HL-60 (cell line): ENCODE data around the gene DYSF.

ENCODE experiments used
- DNase-seq, 2 experiments: peaks; one replicate each; pipeline ENCODE4 v3.0.0-alpha.2; 2010 to 2020; ENCODE audit warnings: low read depth in 1 of 2, low spot score in 1 of 2
- H3K27ac ChIP-seq: fragments of 250-450 bp; sonication (Bioruptor Pico); replicated peaks from 2 replicates; pipeline ENCODE4 v1.5.1; 2020; ENCODE audit warnings: mild to moderate bottlenecking, moderate library complexity
- H3K27me3 ChIP-seq: fragments of 250-450 bp; sonication (Bioruptor Pico); 2 replicates; pipeline ENCODE4 v1.5.1; 2021; ENCODE audit warnings: mild to moderate bottlenecking, moderate library complexity; ENCODE audit not compliant: insufficient read depth, poor library complexity, severe bottlenecking
- H3K4me3 ChIP-seq: replicated peaks from 2 replicates; pipeline ENCODE4 v1.5.1; 2011; ENCODE audit warnings: mild to moderate bottlenecking, control low read depth, low read length; ENCODE audit not compliant: insufficient read depth
- GABPA ChIP-seq: IDR thresholded peaks from 2 replicates; pipeline ENCODE4 v1.6.1; 2012; ENCODE audit warnings: low read depth
- POLR2AphosphoS5 ChIP-seq: IDR thresholded peaks from 2 replicates; pipeline ENCODE4 v1.6.1; 2012; ENCODE audit warnings: low read depth
- SPI1 ChIP-seq: IDR thresholded peaks from 2 replicates; pipeline ENCODE4 v1.6.1; 2012; ENCODE audit warnings: low read depth, mild to moderate bottlenecking, borderline replicate concordance
- TF ChIP-seq, protein P1 (sequence below): IDR thresholded peaks from 2 replicates; pipeline ENCODE4 v1.6.1; 2012; ENCODE audit warnings: low read depth; ENCODE audit not compliant: insufficient replicate concordance
- TF ChIP-seq, protein P2 (sequence below): IDR thresholded peaks from one replicate; pipeline ENCODE4 v1.5.1; 2011; ENCODE audit warnings: low read length, control low read depth, inconsistent platforms; ENCODE audit not compliant: insufficient read depth

The DYSF gene

GRCh38 chr2:71602115-71602495, 148.7 kb downstream of the DYSF start:
- TF ChIP-seq, protein P1, sequence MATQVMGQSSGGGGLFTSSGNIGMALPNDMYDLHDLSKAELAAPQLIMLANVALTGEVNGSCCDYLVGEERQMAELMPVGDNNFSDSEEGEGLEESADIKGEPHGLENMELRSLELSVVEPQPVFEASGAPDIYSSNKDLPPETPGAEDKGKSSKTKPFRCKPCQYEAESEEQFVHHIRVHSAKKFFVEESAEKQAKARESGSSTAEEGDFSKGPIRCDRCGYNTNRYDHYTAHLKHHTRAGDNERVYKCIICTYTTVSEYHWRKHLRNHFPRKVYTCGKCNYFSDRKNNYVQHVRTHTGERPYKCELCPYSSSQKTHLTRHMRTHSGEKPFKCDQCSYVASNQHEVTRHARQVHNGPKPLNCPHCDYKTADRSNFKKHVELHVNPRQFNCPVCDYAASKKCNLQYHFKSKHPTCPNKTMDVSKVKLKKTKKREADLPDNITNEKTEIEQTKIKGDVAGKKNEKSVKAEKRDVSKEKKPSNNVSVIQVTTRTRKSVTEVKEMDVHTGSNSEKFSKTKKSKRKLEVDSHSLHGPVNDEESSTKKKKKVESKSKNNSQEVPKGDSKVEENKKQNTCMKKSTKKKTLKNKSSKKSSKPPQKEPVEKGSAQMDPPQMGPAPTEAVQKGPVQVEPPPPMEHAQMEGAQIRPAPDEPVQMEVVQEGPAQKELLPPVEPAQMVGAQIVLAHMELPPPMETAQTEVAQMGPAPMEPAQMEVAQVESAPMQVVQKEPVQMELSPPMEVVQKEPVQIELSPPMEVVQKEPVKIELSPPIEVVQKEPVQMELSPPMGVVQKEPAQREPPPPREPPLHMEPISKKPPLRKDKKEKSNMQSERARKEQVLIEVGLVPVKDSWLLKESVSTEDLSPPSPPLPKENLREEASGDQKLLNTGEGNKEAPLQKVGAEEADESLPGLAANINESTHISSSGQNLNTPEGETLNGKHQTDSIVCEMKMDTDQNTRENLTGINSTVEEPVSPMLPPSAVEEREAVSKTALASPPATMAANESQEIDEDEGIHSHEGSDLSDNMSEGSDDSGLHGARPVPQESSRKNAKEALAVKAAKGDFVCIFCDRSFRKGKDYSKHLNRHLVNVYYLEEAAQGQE: no peak
- TF ChIP-seq GABPA: no peak
- TF ChIP-seq SPI1: no peak
- no peak for TF ChIP-seq POLR2AphosphoS5
- TF ChIP-seq, protein P2, sequence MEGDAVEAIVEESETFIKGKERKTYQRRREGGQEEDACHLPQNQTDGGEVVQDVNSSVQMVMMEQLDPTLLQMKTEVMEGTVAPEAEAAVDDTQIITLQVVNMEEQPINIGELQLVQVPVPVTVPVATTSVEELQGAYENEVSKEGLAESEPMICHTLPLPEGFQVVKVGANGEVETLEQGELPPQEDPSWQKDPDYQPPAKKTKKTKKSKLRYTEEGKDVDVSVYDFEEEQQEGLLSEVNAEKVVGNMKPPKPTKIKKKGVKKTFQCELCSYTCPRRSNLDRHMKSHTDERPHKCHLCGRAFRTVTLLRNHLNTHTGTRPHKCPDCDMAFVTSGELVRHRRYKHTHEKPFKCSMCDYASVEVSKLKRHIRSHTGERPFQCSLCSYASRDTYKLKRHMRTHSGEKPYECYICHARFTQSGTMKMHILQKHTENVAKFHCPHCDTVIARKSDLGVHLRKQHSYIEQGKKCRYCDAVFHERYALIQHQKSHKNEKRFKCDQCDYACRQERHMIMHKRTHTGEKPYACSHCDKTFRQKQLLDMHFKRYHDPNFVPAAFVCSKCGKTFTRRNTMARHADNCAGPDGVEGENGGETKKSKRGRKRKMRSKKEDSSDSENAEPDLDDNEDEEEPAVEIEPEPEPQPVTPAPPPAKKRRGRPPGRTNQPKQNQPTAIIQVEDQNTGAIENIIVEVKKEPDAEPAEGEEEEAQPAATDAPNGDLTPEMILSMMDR: no peak
- Histone ChIP-seq H3K4me3 (no peak overlapping the region), H3K27me3 (no peaks in the 10 kb centered on the region), H3K27ac (no peak overlapping the region)
- DNase-seq: no peak

GRCh38 chr2:71602581-71602980, 149.2 kb downstream of the DYSF start:
- TF ChIP-seq SPI1 (no peak), GABPA (no peak), POLR2AphosphoS5 (no peak)
- TF ChIP-seq, protein P1: no peak
- TF ChIP-seq, protein P2: no peak
- Histone ChIP-seq H3K27ac (no peak overlapping the region), H3K27me3 (no peaks in the 10 kb centered on the region), H3K4me3 (no peak overlapping the region)
- no peak for DNase-seq

GRCh38 chr2:71603311-71603811, 150.0 kb downstream of the DYSF start:
- TF ChIP-seq, protein P2: no peak
- TF ChIP-seq POLR2AphosphoS5 (no peak), SPI1 (no peak), GABPA (no peak)
- TF ChIP-seq, protein P1: no peak
- Histone ChIP-seq H3K27me3 (no peaks in the 10 kb centered on the region), H3K27ac (no peak overlapping the region), H3K4me3 (no peak overlapping the region)
- DNase-seq: peak; percentile 15 to 52
